Neural cell (in vitro differentiated cells): ENCODE measurements around the gene CLCA4. TPM values are rescaled to one million over a fixed set of nuclear protein-coding genes. Genes with fewer than 3 reads are reported as not detected.

Experiments used
- polyA plus RNA-seq: library from polyadenylated mRNA; depleted of rRNA; stranded (reverse); fragments of >200 nt; gene quantifications from 2 replicates; pipeline ENCODE4 v1.2.3, GENCODE V29; 2014

CLCA4 gene
- polyA plus RNA-seq, 1 donor from 2014 or later: not detected

Other genes starting within 250 kb of the CLCA4 start
- 97.6 and 138 TPM in 2 replicates for gene ODF2L, start 150.8 kb upstream of the CLCA4 start, polyA plus RNA-seq
- not detected in 2 replicates for gene CLCA2, start 122.9 kb upstream of the CLCA4 start, polyA plus RNA-seq
- not detected in 2 replicates for gene CLCA1, start 78.2 kb upstream of the CLCA4 start, polyA plus RNA-seq
- gene SH3GLB1, start 157.5 kb downstream of the CLCA4 start, polyA plus RNA-seq: 57.2 and 67.3 TPM in 2 replicates